ENCODE results near the gene CEP72. TPM values are rescaled to one million over a fixed set of nuclear protein-coding genes. Genes with fewer than 3 reads are reported as not detected.

Gene CEP72
- total and polyA plus RNA-seq, 4 donors: 1.3 to 5.9 (median 2.6) TPM

- DNase-seq (ENCODE audit: low spot score): no peak
- Histone ChIP-seq H3K9me3 (ENCODE audit: control insufficient read depth in 4 of 4, low read length in 3 of 4) (no peaks in the 10 kb centered on the region), H3K9ac (ENCODE audit: low read depth in 1 of 2, low read length in 2 of 2) (no peak overlapping the region), H3K27ac (ENCODE audit: low read depth in 1 of 2, low read length in 2 of 2) (no peak overlapping the region), H3K27me3 (ENCODE audit: control insufficient read depth in 4 of 4, insufficient read depth in 4 of 4, low read length in 3 of 4) (no peaks in the 10 kb centered on the region), H3K36me3 (ENCODE audit: control insufficient read depth in 4 of 4, insufficient read depth in 3 of 4, low read depth in 1 of 4, low read length in 3 of 4) (peaks cover 5 to 9% (median 7%) of the 10 kb centered on the region in 4 donors), H3K4me1 (ENCODE audit: control insufficient read depth in 4 of 4, insufficient read depth in 4 of 4, low read length in 3 of 4) (peaks cover 0 to 16% (median 5%) of the 10 kb centered on the region in 4 donors), H3K4me3 (ENCODE audit: low read depth in 1 of 3, low read length in 3 of 3) (no peak overlapping the region)
- TF ChIP-seq JUND (IDR thresholded peaks at IDR 0.05) (no peak), FOXA2 (IDR thresholded peaks at IDR 0.05) (no peak), RAD21 (IDR thresholded peaks at IDR 0.05) (no peak), TAF1 (conservative IDR thresholded peaks at IDR 0.05) (no peak), EGR1 (IDR thresholded peaks at IDR 0.05; ENCODE audit: low read depth in 2 of 2) (no peak), CTCF (IDR thresholded peaks at IDR 0.05; ENCODE audit: low read depth, low read length, missing input control) (no peak)
- TF ChIP-seq, protein P1, sequence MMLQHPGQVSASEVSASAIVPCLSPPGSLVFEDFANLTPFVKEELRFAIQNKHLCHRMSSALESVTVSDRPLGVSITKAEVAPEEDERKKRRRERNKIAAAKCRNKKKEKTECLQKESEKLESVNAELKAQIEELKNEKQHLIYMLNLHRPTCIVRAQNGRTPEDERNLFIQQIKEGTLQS (IDR thresholded peaks at IDR 0.05): no peak
- WGBS: 97% methylated on average over 16 of the region's 16 CpGs
These were observed 47.5 kb downstream of the CEP72 start for GRCh38 chr5:659496-660263.

DNA sequence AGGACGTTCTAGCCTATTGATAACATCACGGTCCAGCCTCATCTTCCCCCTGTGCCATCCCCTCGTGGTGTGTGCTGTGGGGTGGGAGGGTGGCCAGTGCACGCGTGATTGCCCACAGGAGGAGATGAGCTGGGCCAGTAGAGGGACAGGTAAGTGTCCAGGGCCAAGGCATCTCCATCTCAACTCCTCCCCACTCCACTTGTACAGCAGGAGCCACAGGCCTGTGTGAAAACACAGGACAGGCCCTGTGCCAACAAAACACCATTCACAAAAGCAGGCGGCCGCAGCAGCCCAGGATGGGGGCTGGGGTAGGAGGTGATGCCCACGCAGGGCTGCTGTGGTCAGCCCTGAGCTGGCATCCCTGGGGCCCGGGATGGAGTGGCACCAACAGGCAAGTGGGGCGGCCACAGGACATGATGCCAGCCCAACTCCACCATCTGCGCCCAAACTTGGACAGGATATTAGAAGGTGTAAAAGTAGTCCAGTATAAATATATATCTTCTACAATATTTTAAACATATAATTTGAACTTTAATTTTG lies 48.4 kb downstream of the CEP72 start:
- Histone ChIP-seq H3K4me3 (ENCODE audit: low read depth in 1 of 3, low read length in 3 of 3) (no peak overlapping the region), H3K4me1 (ENCODE audit: control insufficient read depth in 4 of 4, insufficient read depth in 4 of 4, low read length in 3 of 4) (peaks cover 0 to 19% (median 9%) of the 10 kb centered on the region in 4 donors), H3K9me3 (ENCODE audit: control insufficient read depth in 4 of 4, low read length in 3 of 4) (no peaks in the 10 kb centered on the region), H3K36me3 (ENCODE audit: control insufficient read depth in 4 of 4, insufficient read depth in 3 of 4, low read depth in 1 of 4, low read length in 3 of 4) (peaks cover 5 to 9% (median 7%) of the 10 kb centered on the region in 4 donors), H3K27me3 (ENCODE audit: control insufficient read depth in 4 of 4, insufficient read depth in 4 of 4, low read length in 3 of 4) (no peaks in the 10 kb centered on the region), H3K27ac (ENCODE audit: low read depth in 1 of 2, low read length in 2 of 2) (no peak overlapping the region), H3K9ac (ENCODE audit: low read depth in 1 of 2, low read length in 2 of 2) (no peak overlapping the region)
- no peak for DNase-seq (ENCODE audit: low spot score)
- WGBS: 98% methylated on average over 11 of the region's 11 CpGs
- TF ChIP-seq EGR1 (IDR thresholded peaks at IDR 0.05; ENCODE audit: low read depth in 2 of 2) (no peak), YY1 (IDR thresholded peaks at IDR 0.05) (no peak), RXRA (IDR thresholded peaks at IDR 0.05) (no peak), NR2F2 (IDR thresholded peaks at IDR 0.05) (no peak)

DNA sequence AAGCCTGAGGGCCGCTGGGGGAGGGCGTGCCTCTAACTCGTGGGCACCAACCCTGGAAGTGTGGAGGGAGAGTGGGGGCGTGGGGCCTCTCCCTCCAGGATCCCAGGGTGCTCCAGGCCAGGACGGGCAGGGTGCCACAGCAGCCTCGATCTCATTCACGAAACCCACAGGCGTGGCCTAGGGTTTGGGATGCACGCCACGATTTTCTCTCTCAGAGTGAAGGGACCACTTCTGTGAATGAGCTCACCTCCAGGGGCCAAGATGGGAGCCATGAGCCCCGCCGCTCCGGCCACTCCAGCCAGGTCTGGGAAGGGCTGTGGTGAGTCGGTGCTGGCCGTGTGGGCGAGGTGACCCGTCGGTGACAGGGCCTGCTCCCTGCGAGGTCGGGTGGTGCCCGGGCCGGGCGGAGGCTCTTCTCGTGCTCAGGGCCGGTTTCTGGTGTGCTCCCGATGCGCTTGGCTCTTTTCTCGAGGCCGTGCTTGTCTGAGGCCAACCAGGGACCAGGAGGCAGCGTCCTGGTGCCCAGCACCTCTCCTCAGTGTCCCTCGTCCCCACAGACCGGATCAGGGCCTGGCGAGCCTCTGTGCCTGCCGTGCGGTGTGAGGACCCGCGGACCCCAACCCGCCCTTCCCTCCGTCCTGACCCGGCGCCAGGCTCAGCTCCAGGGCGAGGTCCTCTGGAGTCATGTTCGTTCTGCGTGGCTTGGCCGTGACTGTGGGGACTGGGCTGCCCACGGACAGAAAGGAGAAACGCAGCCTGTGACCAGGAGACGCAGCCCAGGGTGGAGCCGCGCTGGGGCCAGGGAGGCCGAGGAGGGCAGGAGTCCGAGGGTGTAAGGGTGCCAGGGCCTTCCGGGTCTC lies 50.0 kb downstream of the CEP72 start:
- DNase-seq (ENCODE audit: low spot score): no peak
- H3K4me1 ChIP-seq (ENCODE audit: control insufficient read depth in 4 of 4, insufficient read depth in 4 of 4, low read length in 3 of 4): peaks cover 0 to 19% (median 9%) of the 10 kb centered on the region in 4 donors
- H3K36me3 ChIP-seq (ENCODE audit: control insufficient read depth in 4 of 4, insufficient read depth in 3 of 4, low read depth in 1 of 4, low read length in 3 of 4): peaks cover 5 to 8% (median 5%) of the 10 kb centered on the region in 4 donors
- H3K9me3 ChIP-seq (ENCODE audit: control insufficient read depth in 4 of 4, low read length in 3 of 4): no peaks in the 10 kb centered on the region
- no peaks in the 10 kb centered on the region for H3K27me3 ChIP-seq (ENCODE audit: control insufficient read depth in 4 of 4, insufficient read depth in 4 of 4, low read length in 3 of 4)
- WGBS: 99% methylated on average over 53 of the region's 53 CpGs
- H3K9ac ChIP-seq (ENCODE audit: low read depth in 1 of 2, low read length in 2 of 2): no peak overlapping the region
- no peak overlapping the region for H3K4me3 ChIP-seq (ENCODE audit: low read depth in 1 of 3, low read length in 3 of 3)
- H3K27ac ChIP-seq (ENCODE audit: low read depth in 1 of 2, low read length in 2 of 2): no peak overlapping the region
- TF ChIP-seq YY1 (IDR thresholded peaks at IDR 0.05) (no peak), FOXA2 (IDR thresholded peaks at IDR 0.05) (no peak), EGR1 (IDR thresholded peaks at IDR 0.05; ENCODE audit: low read depth in 2 of 2) (no peak), JUND (IDR thresholded peaks at IDR 0.05) (no peak), NR2F2 (IDR thresholded peaks at IDR 0.05) (no peak), HNF4G (IDR thresholded peaks at IDR 0.05) (no peak), FOXA1 (IDR thresholded peaks at IDR 0.05) (no peak), ZBTB33 (IDR thresholded peaks at IDR 0.05) (no peak), CTCF (IDR thresholded peaks at IDR 0.05; ENCODE audit: low read depth, low read length, missing input control) (no peak), HNF4A (conservative IDR thresholded peaks at IDR 0.05) (no peak), RXRA (IDR thresholded peaks at IDR 0.05) (no peak), RAD21 (IDR thresholded peaks at IDR 0.05) (no peak), TAF1 (conservative IDR thresholded peaks at IDR 0.05) (no peak)
- TF ChIP-seq, protein P2, sequence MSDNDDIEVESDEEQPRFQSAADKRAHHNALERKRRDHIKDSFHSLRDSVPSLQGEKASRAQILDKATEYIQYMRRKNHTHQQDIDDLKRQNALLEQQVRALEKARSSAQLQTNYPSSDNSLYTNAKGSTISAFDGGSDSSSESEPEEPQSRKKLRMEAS (IDR thresholded peaks at IDR 0.05): no peak
- TF ChIP-seq, protein P1 (IDR thresholded peaks at IDR 0.05): no peak
